Smooth muscle cell (in vitro differentiated cells): ENCODE results near the gene GP1BB. TPM values are rescaled to one million over a fixed set of nuclear protein-coding genes. Genes with fewer than 3 reads are reported as not detected.

ENCODE experiments used
- DNase-seq: peaks from one replicate; lab custom pipeline; 2025; ENCODE audit not compliant: unreplicated experiment; lab: John Stamatoyannopoulos, UW
- H2AFZ ChIP-seq: fragments of 200-600 bp; sonication (generic); 2 replicates; pipeline ENCODE4 v1.6.0; 2016; ENCODE audit warnings: antibody characterized with exemption, low read depth, mild to moderate bottlenecking
- H3F3A ChIP-seq: fragments of 200-600 bp; sonication (generic); 2 replicates; pipeline ENCODE4 v1.6.0; 2017; ENCODE audit warnings: antibody characterized with exemption, low read depth
- H3K27ac ChIP-seq: fragments of 200-600 bp; sonication (generic); 2 replicates; pipeline ENCODE4 v1.5.1; 2016; ENCODE audit warnings: low read depth, mild to moderate bottlenecking
- H3K27me3 ChIP-seq: fragments of 200-600 bp; sonication (generic); 2 replicates; pipeline ENCODE4 v1.6.1; 2016; ENCODE audit warnings: low read depth, mild to moderate bottlenecking
- H3K36me3 ChIP-seq: fragments of 200-600 bp; sonication (generic); 2 replicates; pipeline ENCODE4 v1.5.1; 2016; ENCODE audit warnings: low read depth
- H3K4me1 ChIP-seq: fragments of 200-600 bp; sonication (generic); 2 replicates; pipeline ENCODE4 v1.5.1; 2016; ENCODE audit warnings: low read depth
- H3K4me2 ChIP-seq: fragments of 200-600 bp; sonication (generic); 2 replicates; pipeline ENCODE4 v1.6.0; 2016; ENCODE audit warnings: mild to moderate bottlenecking
- H3K4me3 ChIP-seq: fragments of 200-600 bp; sonication (generic); 2 replicates; pipeline ENCODE4 v1.5.1; 2016; ENCODE audit warnings: mild to moderate bottlenecking
- H3K79me2 ChIP-seq: fragments of 200-600 bp; sonication (generic); 2 replicates; pipeline ENCODE4 v1.6.0; 2016; ENCODE audit warnings: low read depth, mild to moderate bottlenecking
- H3K9ac ChIP-seq: fragments of 200-600 bp; sonication (generic); 2 replicates; pipeline ENCODE4 v1.6.0; 2016; ENCODE audit warnings: low read depth
- H3K9me3 ChIP-seq: fragments of 200-600 bp; sonication (generic); replicated peaks from 2 replicates; pipeline ENCODE4 v1.5.1; 2016; ENCODE audit warnings: low read depth
- H4K20me1 ChIP-seq: fragments of 200-600 bp; sonication (generic); 2 replicates; pipeline ENCODE4 v1.6.0; 2016; ENCODE audit warnings: low read depth
- CTCF ChIP-seq: fragments of 200-600 bp; sonication (generic); IDR thresholded peaks from 2 replicates; pipeline ENCODE4 v1.5.1; 2017; ENCODE audit warnings: borderline replicate concordance, mild to moderate bottlenecking, antibody characterized with exemption; ENCODE audit not compliant: insufficient read depth, poor library complexity, severe bottlenecking
- WGBS: methylation state at CpG from one replicate; pipeline ENCODE4 v1.1.7; 2016; ENCODE audit warnings: low lambda C conversion rate; 5-methylcytosine and 5-hydroxymethylcytosine counted together
- polyA plus RNA-seq: library from polyadenylated mRNA; unstranded; fragments of >200 nt; fragmentation: Nextera tagmentation; extraction: Ambion mirVana; gene quantifications from 2 replicates; pipeline ENCODE4 v1.2.1, GENCODE V29; 2016
- total RNA-seq: library from RNA; depleted of rRNA; stranded (reverse); fragments of >200 nt; gene quantifications from 2 replicates; pipeline ENCODE4 v1.2.3, GENCODE V29; 2014

GP1BB gene
- total and polyA plus RNA-seq, 2 experiments from 2014 or later: 0.94 to 9.7 TPM

- peaks cover 55% of the 10 kb centered on the region for H4K20me1 ChIP-seq
- no peak overlapping the region for H2AFZ ChIP-seq
- WGBS: 42% methylated on average over 43 of the region's 44 CpGs
- H3K4me1 ChIP-seq: peaks cover 26% of the 10 kb centered on the region
- no peaks in the 10 kb centered on the region for H3K36me3 ChIP-seq
- H3K9ac ChIP-seq: no peak overlapping the region
- H3K27ac ChIP-seq: no peak overlapping the region
- no peaks in the 10 kb centered on the region for H3F3A ChIP-seq
- peaks cover 41% of the 10 kb centered on the region for H3K27me3 ChIP-seq
- no peak for TF ChIP-seq CTCF
- H3K4me3 ChIP-seq: no peak overlapping the region
- H3K79me2 ChIP-seq: no peaks in the 10 kb centered on the region
- no peak for DNase-seq
- H3K9me3 ChIP-seq: no peaks in the 10 kb centered on the region
- peak overlapping the region; percentile 83 for H3K4me2 ChIP-seq
Measured at GRCh38 chr22:19721330-19722177, 1.8 kb upstream of the GP1BB start.

GRCh38 chr22:19722178-19722981, 959 bp upstream of the GP1BB start:
- Histone ChIP-seq H3K4me1 (peaks cover 26% of the 10 kb centered on the region), H4K20me1 (peaks cover 52% of the 10 kb centered on the region), H3K4me3 (no peak overlapping the region), H3K27me3 (peaks cover 41% of the 10 kb centered on the region), H3K9me3 (no peaks in the 10 kb centered on the region), H3K36me3 (no peaks in the 10 kb centered on the region), H3K79me2 (no peaks in the 10 kb centered on the region), H3F3A (no peaks in the 10 kb centered on the region), H3K9ac (no peak overlapping the region), H3K27ac (no peak overlapping the region), H3K4me2 (peak overlapping the region; percentile 83), H2AFZ (no peak overlapping the region)
- no peak for DNase-seq
- 18% methylated on average over 35 of the region's 60 CpGs for WGBS
- no peak for TF ChIP-seq CTCF

GRCh38 chr22:19722982-19723231, 432 bp upstream of the GP1BB start:
- H3F3A ChIP-seq: no peaks in the 10 kb centered on the region
- H2AFZ ChIP-seq: no peak overlapping the region
- no peaks in the 10 kb centered on the region for H3K9me3 ChIP-seq
- peaks cover 26% of the 10 kb centered on the region for H3K4me1 ChIP-seq
- no peak overlapping the region for H3K27ac ChIP-seq
- no peak for DNase-seq
- H3K4me2 ChIP-seq: peak overlapping the region; percentile 83
- TF ChIP-seq CTCF: no peak
- peak overlapping the region; percentile 36 for H3K4me3 ChIP-seq
- H4K20me1 ChIP-seq: peaks cover 52% of the 10 kb centered on the region
- H3K36me3 ChIP-seq: no peaks in the 10 kb centered on the region
- H3K9ac ChIP-seq: no peak overlapping the region
- H3K27me3 ChIP-seq: peaks cover 45% of the 10 kb centered on the region
- no peaks in the 10 kb centered on the region for H3K79me2 ChIP-seq
- WGBS: 9% methylated on average over 14 of the region's 15 CpGs
